Breast epithelium (tissue), 3 donors: ENCODE results near the gene MYEOV.

Experiments used
- POLR2A ChIP-seq: fragments of 450-650 bp; IDR thresholded peaks from one replicate; pipeline ENCODE4 v1.6.1; 2016; ENCODE audit warnings: antibody characterized with exemption, mild to moderate bottlenecking, moderate library complexity
- TF ChIP-seq, protein P1 (sequence below), 3 donors: fragments of 450-650 bp; IDR thresholded peaks; one replicate each; pipeline ENCODE4 v1.5.1; 2016 to 2017; ENCODE audit warnings: antibody characterized with exemption in 3 of 3, mild to moderate bottlenecking in 3 of 3, moderate library complexity in 3 of 3

DNA sequence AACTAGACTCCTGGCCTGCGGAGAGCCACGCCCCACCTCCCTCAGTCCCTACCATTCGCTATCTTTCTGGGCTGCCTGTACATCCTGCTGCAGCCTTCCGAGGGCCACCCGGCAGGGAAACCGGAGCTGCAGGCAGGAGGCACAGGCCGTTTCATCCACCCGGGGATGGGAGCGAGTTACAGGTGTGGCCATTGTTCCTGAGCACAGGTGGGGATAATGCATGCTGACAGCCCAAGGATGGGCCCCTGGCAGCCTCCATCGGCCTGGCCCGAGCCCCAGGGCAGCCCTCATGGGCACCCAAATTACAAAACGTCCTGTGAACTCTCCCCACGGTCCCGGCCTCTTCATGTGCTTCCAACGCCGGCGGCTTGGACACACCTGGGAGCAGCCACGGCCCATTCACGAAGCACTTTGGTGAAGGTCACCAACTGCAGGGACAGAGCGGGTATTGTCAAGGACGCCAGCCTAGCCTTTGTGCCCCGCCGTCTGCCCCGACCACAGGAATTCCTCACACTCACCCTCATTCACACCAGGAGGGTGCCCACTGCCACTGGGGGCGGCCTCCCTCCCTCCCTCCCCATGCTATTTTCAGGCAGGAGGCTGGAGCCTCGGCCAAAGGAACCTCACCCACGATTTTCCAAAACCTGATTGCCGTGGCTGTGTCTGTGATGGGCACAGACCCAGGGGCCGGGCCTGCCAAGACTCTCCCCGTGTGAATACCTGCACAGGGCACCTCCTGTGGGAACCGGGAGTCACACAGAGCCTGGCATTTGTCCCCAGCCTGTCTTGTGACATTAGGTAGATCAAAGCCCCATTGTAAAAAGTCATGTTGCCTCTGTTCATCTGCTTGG, 42.1 kb upstream of the MYEOV start:
- TF ChIP-seq, protein P1, sequence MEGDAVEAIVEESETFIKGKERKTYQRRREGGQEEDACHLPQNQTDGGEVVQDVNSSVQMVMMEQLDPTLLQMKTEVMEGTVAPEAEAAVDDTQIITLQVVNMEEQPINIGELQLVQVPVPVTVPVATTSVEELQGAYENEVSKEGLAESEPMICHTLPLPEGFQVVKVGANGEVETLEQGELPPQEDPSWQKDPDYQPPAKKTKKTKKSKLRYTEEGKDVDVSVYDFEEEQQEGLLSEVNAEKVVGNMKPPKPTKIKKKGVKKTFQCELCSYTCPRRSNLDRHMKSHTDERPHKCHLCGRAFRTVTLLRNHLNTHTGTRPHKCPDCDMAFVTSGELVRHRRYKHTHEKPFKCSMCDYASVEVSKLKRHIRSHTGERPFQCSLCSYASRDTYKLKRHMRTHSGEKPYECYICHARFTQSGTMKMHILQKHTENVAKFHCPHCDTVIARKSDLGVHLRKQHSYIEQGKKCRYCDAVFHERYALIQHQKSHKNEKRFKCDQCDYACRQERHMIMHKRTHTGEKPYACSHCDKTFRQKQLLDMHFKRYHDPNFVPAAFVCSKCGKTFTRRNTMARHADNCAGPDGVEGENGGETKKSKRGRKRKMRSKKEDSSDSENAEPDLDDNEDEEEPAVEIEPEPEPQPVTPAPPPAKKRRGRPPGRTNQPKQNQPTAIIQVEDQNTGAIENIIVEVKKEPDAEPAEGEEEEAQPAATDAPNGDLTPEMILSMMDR (IDR thresholded peaks at IDR 0.05) = no peak
- no peak for TF ChIP-seq POLR2A
